GM18508 (cell line): Measurements from ENCODE around the gene ZNF778.

Experiments
- ATAC-seq: cut with Tn5 transposase; IDR thresholded peaks from one replicate; pipeline ENCODE4 v1.9.1; 2021; ENCODE audit warnings: moderate number of reproducible peaks; ENCODE audit not compliant: insufficient read depth, unreplicated experiment

ZNF778 gene

DNA sequence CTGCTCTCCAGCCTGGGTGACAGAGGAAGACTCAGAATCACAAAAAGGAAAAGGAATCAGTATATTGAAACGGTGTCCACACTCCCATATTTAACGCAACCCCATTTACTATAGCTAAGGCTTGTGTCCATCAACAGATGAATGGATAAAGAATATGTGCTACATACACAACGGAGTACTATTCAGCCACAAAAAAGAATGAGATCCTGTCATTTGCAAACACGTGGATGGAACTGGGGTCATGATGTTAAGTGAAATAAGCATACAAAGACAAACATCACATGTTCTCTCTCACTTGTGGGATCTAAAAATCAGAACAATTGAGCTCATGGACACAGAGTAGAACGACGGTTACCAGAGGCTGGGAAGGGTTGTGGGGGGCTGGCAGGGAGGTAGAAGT is 55.1 kb downstream of the ZNF778 start:
- no peak for ATAC-seq

DNA sequence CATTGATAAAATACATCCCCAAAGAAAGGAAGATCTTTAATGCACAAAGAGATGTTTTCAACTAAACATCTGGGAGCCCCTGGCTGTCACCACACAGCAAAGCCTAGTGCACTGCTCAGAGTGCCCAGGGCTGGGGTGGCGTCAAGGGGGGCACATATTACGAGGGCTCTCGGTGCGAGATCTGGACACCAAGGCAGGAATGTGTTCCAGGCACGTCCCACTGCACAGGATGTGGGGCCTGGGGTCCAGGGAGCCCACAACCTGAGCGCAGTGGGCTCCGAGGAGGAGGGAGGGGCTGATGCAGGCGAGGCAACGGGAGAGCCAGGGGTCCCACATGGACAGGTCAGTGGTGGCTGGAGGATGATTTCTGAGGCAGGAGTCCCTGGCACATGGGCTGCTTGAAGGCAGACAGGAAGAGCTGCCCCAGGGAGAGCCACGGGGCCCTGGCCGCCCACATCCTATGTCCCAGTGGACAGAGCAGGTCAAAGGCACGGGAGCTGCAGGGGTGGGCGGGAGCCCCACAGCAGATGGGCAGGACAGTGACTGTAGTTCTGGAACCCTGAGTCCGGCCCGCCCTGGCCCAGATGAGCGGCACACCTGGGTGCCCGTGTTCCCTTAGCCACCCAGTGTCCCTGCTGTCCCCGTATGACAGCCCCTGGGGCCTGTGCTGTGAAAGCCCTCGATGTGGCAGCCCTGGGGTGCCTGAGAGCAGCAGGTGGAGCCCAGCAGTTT is 56.4 kb downstream of the ZNF778 start:
- no peak for ATAC-seq

DNA sequence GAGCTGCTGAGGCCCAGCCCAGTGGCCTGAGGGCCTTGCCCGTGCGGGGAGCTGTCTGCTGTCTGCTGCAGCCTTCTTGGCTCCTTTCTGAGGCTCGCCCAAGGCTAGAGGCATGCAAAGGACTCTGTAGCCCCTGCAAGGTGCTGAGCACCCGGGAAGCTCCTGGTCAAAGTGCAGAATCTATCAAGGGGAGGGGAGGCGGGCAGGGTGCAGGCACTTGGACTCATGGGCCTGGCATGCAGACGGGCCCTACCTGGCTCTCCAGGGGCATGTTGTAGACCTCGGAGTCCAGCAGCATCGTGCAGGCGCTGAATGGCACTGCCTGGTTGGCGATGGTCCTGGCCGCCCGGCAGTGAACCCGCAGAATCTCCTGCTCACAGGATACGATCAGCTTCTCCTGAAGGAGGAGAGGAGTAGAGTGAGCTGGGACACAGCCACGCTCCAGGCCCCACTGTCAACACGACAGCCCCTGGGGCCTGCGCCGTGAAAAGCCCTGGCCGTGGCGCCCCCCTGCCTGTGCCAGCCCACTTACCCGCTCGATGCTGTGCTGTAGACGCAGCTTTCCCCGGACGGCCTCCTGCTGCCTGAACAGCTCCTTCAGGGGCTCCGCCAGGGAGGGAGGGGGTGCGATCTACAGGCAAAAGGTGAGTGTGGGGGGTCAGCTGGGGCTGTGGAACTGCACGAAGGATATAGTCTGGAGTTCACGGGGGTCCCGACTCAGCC is 57.2 kb downstream of the ZNF778 start:
- ATAC-seq: no peak

DNA sequence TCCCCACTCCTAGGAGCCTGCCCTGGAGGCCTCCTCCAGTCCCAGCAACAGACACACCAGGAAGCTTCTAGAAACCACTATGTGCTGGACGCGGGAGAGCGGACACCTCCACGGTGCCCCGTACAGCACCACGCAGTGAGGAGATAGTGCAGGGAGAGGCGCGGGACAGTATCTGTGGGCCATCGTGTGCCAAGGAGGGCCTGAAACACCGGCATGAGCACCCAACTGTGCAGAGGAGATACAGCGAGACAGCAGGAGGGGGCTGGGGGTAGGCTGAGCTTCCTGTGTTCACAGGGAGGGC is 57.7 kb downstream of the ZNF778 start:
- ATAC-seq: no peak

DNA sequence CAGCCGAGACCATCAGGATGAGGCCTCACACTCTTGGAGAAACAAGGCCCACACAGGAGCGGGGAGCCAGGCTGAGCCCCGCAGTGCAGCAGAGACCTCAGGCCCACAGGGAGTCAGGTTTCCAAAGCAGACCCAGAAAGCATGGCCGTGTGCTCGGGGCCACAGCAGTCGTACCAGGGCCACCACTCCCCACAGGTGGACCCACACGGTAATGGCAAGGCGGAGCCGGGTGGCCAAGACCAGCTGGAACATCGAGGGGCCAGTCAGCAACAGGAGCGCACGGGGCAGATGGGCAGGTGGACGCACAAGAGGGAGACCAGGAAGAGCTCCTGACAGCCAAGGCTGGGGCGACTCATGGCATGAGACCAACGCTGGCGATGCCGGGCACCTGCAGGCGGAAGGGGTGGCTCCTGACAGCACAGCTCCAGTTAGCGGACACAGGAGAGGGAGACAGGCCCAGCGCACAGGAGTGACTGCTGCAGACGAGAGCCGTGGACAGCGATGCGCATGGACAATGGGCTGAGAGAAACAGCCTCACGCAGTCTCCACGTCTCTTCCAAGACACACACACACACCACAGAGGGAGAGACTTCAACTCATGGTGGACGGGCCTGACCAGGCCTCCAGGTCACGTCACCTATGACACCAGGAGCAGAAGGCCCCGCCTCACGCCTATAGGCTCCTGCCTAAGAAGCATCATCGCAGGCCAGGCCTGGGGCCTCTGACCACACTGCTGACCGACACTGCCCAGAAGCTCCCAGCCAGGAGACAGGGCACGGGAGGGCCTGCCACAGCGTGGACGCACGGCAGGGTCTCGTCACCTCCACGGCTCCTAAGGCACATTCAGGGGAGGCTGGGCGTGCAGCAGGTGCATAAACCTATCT is 58.6 kb downstream of the ZNF778 start:
- ATAC-seq: no peak

DNA sequence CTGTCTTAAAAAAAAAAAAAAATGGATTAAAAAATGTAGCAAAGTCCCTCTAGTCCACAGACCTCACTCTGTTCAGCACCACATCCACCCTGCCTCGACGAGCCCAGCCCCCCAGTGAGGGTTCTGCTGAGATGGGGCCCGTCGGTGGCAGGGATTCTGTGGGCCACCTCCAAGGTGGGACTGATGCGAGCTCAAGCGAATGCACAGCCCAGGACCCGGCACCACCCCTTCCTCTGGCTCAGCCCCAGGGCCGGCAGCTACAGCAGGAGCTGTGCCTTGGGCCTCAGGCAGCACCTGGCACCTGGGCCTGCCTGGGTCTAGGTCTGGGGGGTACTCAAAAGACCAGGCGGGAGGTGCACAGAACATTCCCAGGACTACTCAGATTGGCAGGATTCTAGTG is 59.5 kb downstream of the ZNF778 start:
- no peak for ATAC-seq

DNA sequence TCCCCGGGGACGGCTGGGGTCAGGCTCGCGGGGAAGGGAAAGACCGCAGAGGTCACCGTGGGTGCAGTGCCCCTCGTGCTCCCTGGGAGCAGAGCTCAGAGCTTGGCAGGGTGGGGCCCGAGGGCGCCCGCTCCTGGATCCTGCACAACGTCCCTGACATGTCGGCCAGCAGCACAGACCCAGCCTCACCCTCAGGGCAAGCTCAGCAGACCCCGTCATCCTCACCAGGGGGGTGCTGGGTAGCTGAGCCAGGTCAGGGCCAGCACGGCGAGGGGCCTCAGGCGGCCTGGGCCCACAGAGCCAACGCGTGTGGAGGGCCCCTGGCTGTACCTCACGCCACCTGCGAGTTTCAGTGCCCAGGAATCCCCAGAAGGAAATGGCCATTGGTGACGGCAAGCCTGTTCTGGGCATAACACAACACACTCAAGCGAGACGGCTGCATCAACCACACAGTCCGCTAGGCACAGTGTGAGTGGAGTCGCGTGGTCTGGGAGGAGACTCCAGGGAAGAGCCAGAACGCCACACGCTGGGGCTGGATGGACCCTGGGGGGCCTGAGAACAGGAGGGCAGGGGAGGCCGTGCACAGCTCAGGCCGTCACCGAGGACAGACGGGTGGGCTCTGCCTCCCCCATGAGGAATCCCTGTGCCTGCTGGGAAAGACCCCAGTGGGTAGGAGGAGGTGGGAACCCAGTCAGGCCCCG is 60.3 kb downstream of the ZNF778 start:
- no peak for ATAC-seq

DNA sequence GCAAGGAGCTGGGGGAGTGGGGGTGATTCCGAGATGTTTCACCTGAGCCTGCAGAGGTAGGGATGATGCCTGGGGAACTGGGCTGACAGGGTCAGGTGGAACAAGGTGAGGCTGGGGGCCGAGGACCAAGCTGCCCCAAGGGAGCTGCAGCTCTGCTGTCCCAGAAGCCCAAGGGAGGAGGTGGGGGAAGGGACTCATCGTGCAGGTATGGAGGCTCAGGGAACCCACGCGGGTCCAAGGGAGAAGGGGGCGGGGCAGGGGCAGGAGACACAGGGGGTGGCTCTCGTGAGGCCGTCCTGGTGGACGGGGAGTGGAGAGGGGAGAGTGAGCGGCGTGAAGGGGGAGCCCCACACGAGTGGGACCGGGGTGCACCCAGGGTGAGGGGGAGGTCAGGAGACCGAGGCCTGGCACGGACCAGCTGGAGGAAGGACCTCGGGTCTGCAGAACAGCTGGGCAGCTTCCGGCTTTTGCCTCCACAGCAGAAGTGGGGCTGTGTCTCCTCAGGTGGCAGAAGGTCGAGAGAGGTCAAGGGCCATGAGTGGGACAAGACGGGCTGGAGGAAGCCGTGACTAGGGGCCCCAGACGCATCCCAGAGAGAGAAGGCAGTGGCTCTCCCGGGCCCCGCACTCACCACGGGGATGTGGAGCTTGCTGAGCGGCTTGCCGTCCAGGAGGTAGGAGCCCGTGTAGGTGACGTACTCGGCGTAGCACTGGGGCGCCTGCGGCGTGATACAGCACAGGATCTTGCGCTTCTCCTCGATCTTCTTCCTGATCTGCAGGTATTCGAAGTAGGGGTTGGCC is 61.1 kb downstream of the ZNF778 start:
- no peak for ATAC-seq

DNA sequence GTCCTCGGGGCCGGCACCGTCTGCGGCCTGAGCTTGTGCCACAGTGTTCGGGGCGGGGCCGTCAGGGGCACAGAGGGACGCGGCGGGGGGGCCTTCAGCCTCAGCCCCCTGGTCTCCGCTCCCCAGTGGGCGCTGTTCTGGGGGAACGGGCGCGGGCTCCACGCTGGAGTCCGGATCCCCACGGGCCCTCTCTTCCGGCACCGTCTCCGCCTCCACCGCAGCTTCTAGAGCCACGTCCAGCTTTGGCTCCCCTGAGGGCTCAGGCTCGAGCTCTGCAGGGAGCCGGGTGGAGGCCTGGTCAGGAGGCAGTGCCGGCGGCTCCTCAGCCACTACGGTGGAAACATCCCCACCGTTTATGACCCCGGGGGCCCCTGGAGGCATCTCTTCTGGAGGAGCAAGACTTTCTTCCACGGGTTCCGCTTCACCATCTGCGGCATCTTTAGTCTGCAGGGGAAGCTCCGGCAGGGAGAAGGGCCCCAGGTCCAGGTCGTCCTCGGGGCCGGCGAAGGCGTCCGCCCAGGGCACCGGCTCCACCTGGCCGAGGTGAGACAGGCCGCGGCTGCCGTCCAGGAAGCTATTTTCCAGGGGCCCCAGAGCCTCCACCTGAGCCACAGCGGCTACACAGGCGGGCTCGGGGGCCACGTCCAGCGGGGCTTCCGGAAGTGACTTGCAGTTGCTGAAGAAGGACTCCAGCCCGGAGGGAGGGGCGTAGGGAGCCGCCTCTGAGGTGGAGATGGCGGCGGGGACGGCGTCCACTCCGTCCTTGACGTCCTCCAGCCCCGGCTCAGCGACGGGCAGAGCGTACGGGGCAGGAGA is 62.4 kb downstream of the ZNF778 start:
- ATAC-seq: no peak

DNA sequence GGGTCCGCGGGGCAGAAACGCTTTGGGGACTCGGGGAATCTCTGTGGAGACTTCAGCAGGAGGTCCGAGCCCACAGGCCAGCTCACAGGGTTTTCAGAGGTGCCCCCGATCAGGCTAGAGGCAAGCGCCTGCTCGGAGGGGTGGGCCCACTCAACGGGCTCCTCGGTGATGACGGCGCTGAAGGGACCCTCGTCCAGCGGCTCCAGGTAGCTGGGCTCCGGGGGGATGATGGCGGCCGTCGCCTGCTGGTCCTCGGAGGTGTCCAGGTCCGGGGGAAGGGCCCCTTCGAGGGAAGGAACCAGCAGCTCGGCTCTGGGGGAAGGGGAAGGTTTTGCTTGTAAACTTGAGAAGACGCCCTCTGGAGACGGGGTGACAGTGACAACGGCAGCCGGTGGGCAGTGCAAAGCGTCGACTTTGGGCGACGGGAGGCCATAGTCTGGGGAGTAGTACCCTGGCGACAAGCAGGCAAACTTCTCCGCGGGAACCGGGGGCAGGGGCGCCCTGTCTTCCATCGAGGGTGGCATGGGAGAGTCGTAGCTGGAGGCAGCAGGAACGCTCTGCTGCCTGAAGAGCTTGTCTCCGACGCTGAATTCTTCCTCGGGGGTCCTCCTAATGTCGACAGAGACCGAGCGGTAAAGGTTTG is 63.2 kb downstream of the ZNF778 start:
- no peak for ATAC-seq

DNA sequence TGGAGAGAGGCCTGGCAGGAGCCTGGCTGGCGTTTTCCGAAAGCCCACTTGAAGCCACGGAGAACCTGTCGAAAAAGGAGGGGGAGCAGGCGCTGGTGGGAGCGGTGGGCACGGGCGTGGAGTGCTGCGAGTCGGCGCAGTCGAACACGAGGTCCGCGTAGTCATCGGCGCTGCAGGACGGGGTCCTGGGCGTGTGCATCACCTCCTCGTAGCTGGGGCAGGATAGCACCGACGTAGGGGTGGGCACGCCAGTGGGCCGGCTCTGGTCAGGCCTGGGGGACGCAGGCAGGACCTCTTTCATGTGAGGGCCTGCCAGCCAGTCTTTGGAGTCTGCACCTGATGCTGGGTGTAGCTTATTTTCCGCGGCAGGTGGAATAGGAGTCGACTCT is 63.7 kb downstream of the ZNF778 start:
- ATAC-seq: no peak

DNA sequence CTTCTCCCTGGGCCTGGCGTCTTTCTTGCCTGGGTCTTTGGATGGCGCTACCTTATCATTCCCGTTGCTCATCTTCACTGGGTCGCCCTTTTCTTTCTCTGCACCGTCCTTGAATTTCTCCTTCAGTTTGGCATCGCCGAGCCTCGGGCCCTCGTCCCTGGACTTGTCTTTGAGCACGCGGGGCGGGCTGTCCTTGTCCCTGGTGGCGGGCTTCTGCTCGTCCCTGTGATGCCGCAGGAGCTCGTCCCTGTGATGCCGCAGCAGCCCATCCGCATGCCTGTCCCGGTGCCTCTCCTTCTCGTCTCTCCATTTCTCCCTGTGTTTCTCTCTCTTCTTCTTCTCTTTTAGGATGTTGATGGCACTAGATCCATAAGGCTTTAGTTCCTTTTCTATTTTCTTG is 64.3 kb downstream of the ZNF778 start:
- no peak for ATAC-seq

DNA sequence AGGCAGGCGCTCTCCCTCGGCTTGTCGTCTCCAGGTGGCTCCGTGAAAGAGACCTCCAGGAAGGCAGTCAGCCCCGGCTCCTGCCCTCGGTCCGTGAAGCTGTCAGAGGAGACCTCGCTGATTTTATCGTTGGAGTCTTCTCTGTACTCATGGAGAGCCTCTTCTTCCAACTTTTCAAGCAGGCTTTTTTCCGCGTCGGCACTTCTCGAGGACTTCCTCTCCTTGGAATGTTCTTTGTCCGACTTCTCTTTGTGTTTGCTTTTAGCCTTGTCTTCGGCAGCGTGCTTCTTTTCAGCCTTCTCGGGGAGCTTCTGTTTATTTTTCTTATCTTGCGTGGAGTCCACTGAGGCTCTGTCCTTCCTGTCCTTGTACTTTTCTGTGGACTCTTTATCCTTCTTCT is 65.0 kb downstream of the ZNF778 start:
- no peak for ATAC-seq

DNA sequence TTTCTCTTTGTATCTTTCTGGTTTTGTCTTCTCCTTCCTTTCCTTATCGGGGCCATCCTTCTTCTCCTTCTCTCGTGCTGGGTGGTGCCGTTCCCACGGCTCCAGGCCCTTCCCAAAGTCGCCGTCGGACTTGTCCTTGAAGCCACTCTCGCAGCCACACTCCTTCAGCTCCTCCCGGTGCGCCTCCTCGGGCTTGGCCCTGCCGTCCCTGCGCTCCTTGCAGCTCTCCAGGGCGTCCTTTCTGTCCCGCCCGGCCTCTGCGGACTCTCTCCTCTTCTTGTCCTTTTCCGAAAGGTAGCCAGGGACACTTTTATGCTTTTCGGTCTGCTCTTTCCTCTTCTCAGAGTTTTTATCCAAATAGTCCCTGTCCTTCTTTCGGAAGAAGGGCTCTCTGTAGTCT is 65.9 kb downstream of the ZNF778 start:
- no peak for ATAC-seq

DNA sequence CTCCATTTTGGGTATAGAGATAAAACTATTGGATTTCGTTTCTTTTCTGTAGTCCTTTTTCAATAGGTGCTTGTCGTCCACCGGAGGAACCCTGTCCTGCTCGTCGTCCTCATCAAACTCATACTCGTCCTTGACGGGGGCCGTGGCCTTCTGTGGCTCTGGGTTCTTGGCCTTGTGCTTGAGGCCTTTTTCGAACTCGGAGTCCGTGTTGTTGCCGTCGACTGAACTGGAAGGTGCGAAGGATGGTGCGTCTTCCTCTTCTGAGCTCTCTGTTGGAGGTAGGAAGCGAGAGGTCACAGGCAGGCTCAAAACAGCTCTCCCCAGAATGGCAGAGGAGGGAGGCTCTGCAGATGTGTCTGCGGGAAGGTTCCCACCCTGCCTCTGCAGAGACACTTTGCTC is 67.9 kb downstream of the ZNF778 start:
- ATAC-seq: no peak

DNA sequence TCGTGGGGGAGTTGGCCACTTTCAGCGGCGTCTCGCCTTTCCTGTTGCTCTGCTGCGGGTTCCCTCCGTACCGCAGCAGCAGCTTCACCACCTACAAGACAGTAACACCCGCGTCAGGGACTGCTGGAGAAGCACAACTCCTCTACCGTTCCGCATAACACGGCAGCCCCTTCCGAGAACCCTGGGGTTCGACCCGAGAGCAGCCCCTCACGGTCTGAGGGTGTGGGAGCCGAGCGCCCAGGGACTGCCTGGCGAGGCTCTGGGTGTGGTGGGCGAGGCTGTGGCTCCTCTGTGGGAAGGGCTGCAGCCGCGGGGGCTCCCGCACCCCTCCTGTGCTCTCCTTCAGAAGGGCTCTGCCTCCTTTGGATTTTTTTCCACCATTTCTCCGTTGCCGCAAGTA is 68.6 kb downstream of the ZNF778 start:
- ATAC-seq: no peak
